Measurements from ENCODE around the gene PRKAB2. TPM values are rescaled to one million over a fixed set of nuclear protein-coding genes. Genes with fewer than 3 reads are reported as not detected.

Gene PRKAB2
- total and polyA plus RNA-seq, 2 of the 13 experiments (the other 11 are each of a cell fraction or from before 2014, with no cell fraction given): 44.0 to 118 TPM

- TF ChIP-seq LCORL (IDR thresholded peaks at IDR 0.05) (peak; percentile 91), LCORL (CRISPR knock-in tag; IDR thresholded peaks at IDR 0.05) (no peak), KMT2A (CRISPR knock-in tag; IDR thresholded peaks at IDR 0.05) (peak; percentile 56; the same call in 1 of the 2 replicates), NFIC (IDR thresholded peaks at IDR 0.05; ENCODE audit: low read length) (peak; percentile 91), NFRKB (IDR thresholded peaks at IDR 0.05) (no peak), RNF219 (CRISPR knock-in tag; IDR thresholded peaks at IDR 0.05) (0 out of 2 replicates have a peak, but pooled peaks have one; percentile 26), FOXK1 (CRISPR knock-in tag; IDR thresholded peaks at IDR 0.05; ENCODE audit: borderline replicate concordance, low read depth) (peak; percentile 78; the same call in 1 of the 2 replicates), RARA (CRISPR knock-in tag; IDR thresholded peaks at IDR 0.05) (peak; percentile 74), GATAD2A (CRISPR knock-in tag; IDR thresholded peaks at IDR 0.05) (peak; percentile 91), TBX2 (CRISPR knock-in tag; IDR thresholded peaks at IDR 0.05; ENCODE audit: borderline replicate concordance) (peak; percentile 94), TOPORS (CRISPR knock-in tag; IDR thresholded peaks at IDR 0.05) (0 out of 2 replicates have a peak, but pooled peaks have one; percentile 63), STAT5B (CRISPR knock-in tag; IDR thresholded peaks at IDR 0.05) (no peak), ZBTB40 (IDR thresholded peaks at IDR 0.05) (no peak), ZBTB40 (CRISPR knock-in tag; IDR thresholded peaks at IDR 0.05) (peak; percentile 92; the same call in 1 of the 2 replicates), HOMEZ (CRISPR knock-in tag; IDR thresholded peaks at IDR 0.05; ENCODE audit: low read depth) (0 out of 2 replicates have a peak, but pooled peaks have one; percentile 20), ELF4 (CRISPR knock-in tag; IDR thresholded peaks at IDR 0.05; ENCODE audit: borderline replicate concordance) (no peak), REPIN1 (CRISPR knock-in tag; IDR thresholded peaks at IDR 0.05; ENCODE audit: borderline replicate concordance, low read depth) (peak; percentile 57; the same call in 1 of the 2 replicates), ZBTB21 (CRISPR knock-in tag; IDR thresholded peaks at IDR 0.05) (no peak), ZNF430 (CRISPR knock-in tag; IDR thresholded peaks at IDR 0.05) (peak; percentile 65; the same call in 1 of the 2 replicates), SIX4 (CRISPR knock-in tag; IDR thresholded peaks at IDR 0.05) (peak; percentile 44; the same call in 1 of the 2 replicates)
These were observed 3.6 kb downstream of the PRKAB2 start (continued) for GRCh38 chr1:147168626-147169058.
